Activated CD4-positive, CD25-positive, alpha-beta regulatory T cell (primary cell): Measurements from ENCODE around the gene TRAF3IP1.
"Not testable (repeated sequence)": the region's sequence is repeated elsewhere in the genome, so short reads cannot be mapped to it uniquely, and the experiment has no call there.

Source experiments
- DNase-seq, 4 experiments: peaks; one replicate each; lab custom pipeline; 2025; lab: John Stamatoyannopoulos, UW

TRAF3IP1 gene

GRCh38 chr2:238320246-238320647 lies at the start of gene TRAF3IP1:
Gene TRAF3IP1 (plus strand): TSS chr2:238320518. CDS start chr2:238320663, 145 bp downstream.
- DNase-seq = peak; percentile 68 to 77 (median 73)

GRCh38 chr2:238270606-238271005 lies 49.7 kb upstream of the TRAF3IP1 start:
- no peak for DNase-seq

GRCh38 chr2:238271061-238271554 lies 49.2 kb upstream of the TRAF3IP1 start:
- DNase-seq = no peak

GRCh38 chr2:238271686-238272085 lies 48.6 kb upstream of the TRAF3IP1 start:
- DNase-seq = not testable (repeated sequence)

GRCh38 chr2:238272156-238272555 lies 48.2 kb upstream of the TRAF3IP1 start:
- DNase-seq = no peak

- not testable (repeated sequence) for DNase-seq
Observed at GRCh38 chr2:238273433-238273832, 46.9 kb upstream of the TRAF3IP1 start.

- DNase-seq = no peak
Observed at GRCh38 chr2:238274152-238274865, 46.0 kb upstream of the TRAF3IP1 start.

- DNase-seq = no peak
Observed at GRCh38 chr2:238277695-238278094, 42.6 kb upstream of the TRAF3IP1 start.

GRCh38 chr2:238278626-238279323 lies 41.5 kb upstream of the TRAF3IP1 start:
- DNase-seq = no peak

- no peak for DNase-seq
Observed at GRCh38 chr2:238279324-238279682, 41.0 kb upstream of the TRAF3IP1 start.

GRCh38 chr2:238280083-238280825 lies 40.1 kb upstream of the TRAF3IP1 start:
- no peak for DNase-seq

- no peak for DNase-seq
Observed at GRCh38 chr2:238281826-238282480, 38.4 kb upstream of the TRAF3IP1 start.

GRCh38 chr2:238282861-238283738 lies 37.2 kb upstream of the TRAF3IP1 start:
- no peak for DNase-seq

- no peak for DNase-seq
Observed at GRCh38 chr2:238284802-238285515, 35.4 kb upstream of the TRAF3IP1 start.

GRCh38 chr2:238285653-238286082 lies 34.6 kb upstream of the TRAF3IP1 start:
- DNase-seq = no peak

GRCh38 chr2:238286095-238286494 lies 34.2 kb upstream of the TRAF3IP1 start:
- DNase-seq = no peak

- DNase-seq = no peak
Observed at GRCh38 chr2:238286551-238286950, 33.8 kb upstream of the TRAF3IP1 start.

- DNase-seq = no peak
Observed at GRCh38 chr2:238286987-238287736, 33.2 kb upstream of the TRAF3IP1 start.
